HL-60/S4 treated with retinoic acid at 250 ng/mL for 4 days and 3 days (cell line): ENCODE measurements around the gene ARPP21.
"Not testable (repeated sequence)": the region's sequence is repeated elsewhere in the genome, so short reads cannot be mapped to it uniquely, and the experiment has no call there.

ENCODE experiments used
- in situ Hi-C: fragments of 300-500 bp; cut with MboI; formaldehyde crosslinking; loops from 2 replicates; pipeline ENCODE4 v1.7.0; 2022; ENCODE audit warnings: low sequenced_read_pairs

The ARPP21 gene

DNA sequence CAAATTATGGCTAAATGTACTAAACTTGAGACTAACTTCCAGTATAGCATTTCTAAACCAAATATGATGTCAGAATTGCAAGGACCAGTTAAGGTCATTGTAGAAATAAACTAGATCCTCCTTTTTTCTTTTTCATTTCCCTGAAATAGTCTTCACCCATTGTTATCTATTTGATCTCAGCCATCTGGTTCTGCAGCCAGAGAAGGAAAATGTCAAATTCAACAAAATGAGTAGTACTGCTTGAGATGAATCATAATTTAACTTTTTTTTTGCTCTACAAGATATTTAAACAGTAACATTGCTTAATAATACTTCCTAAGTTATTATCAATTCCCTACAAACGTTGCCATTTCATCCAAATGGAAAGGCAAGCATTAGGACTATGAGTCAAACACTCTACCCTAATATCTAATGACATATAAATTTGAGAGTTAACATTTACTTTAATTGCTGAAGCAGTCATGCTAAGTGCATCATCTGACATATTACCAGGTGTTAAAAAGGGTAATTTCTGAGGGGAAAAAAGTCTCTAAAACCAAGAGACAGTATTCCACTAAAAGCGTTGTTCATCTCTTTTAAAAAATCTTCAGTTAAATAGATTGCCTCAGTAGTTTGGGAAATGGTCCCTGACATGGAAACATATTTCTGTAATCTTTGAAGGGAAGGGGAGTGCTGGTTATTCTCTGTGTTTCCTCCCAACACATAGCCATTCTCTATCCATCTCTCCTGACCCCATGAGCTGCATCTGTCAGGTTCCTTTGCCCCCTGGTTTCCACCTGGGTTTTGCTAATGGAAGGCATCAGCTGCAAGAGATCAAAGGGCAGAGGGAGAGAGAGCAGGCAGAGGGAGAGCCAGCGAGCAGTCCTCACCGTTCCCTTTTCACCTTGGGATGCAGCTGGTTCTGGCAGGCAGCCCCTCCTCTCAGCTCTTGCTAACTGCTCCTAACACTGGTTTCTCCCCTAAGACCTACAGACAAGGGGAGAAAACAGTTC, 138.5 kb downstream of the ARPP21 start:
- in situ Hi-C loops = no loop called here

GRCh38 chr3:35779611-35780010, 140.3 kb downstream of the ARPP21 start:
- in situ Hi-C loops = no loop called here

DNA sequence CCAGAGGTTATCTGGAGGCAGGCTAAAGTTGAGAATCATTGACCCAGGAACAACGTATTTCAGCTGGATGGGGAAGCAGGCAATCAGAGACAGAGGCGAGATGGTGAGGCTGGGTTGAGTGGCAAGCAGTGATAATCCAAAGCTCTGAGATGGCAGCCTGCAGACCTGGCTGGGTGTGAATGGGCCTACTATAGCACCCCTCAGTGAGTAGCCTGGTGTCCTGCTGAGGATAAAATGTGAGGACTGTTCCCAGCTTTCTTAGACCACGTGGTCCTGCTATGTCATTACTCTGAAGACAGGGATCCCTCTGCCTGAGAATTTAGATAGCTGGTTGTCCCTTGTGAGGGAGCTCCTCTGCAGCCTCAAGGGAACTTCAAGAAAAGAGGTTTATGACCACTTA, 141.5 kb downstream of the ARPP21 start:
- in situ Hi-C loops = no loop called here

- in situ Hi-C loops = no loop called here
Measured at GRCh38 chr3:35781558-35781957, 142.2 kb downstream of the ARPP21 start.

GRCh38 chr3:35782355-35782754, 143.0 kb downstream of the ARPP21 start:
- in situ Hi-C loops = no loop called here

DNA sequence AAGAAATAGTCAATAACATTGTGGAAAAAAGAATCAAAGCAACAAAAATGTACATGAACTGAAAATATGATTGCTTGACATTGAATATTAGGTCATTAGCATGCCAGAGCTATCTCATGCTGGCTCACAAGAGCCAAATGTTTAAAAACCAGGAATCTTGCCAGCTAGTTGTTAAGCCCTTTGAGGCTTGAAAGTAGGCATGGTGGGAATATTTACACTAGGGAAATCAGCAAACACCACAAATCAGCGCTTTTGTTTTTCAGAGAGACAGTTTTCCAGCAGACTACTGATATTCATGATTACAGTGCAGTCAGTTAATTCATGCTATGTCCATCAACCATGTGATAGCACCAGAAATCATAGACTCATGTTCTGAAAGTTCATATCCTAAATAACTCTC, 144.8 kb downstream of the ARPP21 start:
- in situ Hi-C loops = no loop called here

GRCh38 chr3:35785234-35785888, 146.0 kb downstream of the ARPP21 start:
- in situ Hi-C loops = no loop called here

DNA sequence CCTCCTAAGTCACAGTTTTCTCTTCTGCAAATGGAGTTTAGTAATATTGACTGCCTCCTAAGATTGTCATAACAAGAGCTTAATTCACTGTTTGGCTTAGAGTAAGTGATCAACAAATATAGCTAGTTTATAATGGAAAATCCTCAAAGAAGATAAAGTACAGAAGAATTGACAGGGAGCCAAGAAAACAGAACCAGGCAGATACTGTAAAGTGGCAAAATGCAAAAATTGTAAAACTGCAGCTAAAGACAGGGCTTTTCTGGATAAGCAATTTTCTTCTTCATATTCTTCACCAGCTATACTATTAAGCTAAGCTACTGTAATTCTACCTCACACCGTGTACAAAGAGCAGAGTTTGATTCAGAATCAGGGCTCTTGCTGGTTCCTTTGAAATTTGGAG, 148.6 kb downstream of the ARPP21 start:
- in situ Hi-C loops = no loop called here

GRCh38 chr3:35789042-35789831, 149.9 kb downstream of the ARPP21 start:
- in situ Hi-C loops = no loop called here

GRCh38 chr3:35790764-35791163, 151.4 kb downstream of the ARPP21 start:
- in situ Hi-C loops = no loop called here

DNA sequence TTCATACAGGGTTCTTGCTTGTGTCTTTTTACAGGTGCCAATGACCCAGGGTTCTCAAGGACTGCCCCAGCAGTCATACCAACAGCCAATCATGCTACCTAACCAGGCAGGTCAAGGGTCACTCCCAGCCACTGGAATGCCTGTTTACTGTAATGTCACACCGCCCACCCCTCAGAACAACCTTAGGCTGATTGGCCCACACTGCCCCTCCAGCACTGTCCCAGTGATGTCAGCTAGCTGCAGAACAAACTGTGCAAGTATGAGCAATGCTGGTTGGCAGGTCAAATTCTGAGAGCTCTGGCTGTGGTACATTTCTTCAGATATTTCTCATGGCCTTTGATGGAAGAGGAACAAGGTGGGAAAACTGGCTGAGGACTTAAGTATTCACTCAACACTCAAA, 154.3 kb downstream of the ARPP21 start:
- in situ Hi-C loops = no loop called here

DNA sequence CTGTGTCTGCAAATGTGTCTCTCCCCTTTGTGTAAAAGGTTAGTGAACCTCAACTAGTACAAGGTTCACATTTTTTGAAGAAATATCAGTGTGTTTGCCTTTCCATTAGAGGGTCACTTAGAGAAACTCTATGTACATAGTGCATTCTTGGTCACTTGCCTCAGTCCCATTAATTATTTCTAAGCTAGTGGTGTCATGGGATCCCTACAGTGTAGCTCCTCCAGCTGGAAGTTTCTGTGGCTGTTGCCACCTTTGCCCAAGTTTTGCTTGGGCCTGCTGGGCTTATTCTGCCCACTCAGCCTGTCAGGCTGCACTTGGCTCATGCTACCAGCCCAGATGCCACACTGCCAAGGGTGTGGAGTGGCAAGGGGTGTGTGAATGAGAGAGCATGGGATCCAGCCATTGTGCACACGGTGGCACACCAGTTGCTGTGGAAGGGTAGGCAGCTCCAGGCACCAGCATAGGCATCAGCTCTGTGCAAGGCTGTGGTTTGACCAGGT, 161.7 kb downstream of the ARPP21 start:
- in situ Hi-C loops = no loop called here

- in situ Hi-C loops = no loop called here
Measured at GRCh38 chr3:35814531-35814930, 175.2 kb downstream of the ARPP21 start.

- in situ Hi-C loops = not testable (repeated sequence)
Measured at GRCh38 chr3:35815796-35816195, 176.5 kb downstream of the ARPP21 start.

DNA sequence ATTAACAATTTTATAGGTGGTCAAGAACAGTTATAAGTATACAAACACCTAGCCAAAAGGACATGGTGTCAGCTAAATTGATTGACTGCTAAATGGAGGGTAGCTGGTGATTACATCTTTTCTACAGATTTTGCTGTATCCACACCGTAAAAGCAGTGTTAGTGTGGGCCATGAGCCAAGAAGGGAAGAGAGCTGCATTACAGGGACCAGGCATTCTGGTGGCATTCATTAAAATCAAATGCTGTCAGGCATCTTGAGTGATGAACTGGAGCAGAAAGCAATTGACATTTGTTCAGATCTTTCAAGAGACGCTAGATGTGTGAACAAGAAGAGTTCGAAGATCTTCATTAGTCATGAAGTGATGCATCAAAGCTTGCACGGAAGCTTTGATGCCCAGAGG, 177.9 kb downstream of the ARPP21 start:
- in situ Hi-C loops = no loop called here

DNA sequence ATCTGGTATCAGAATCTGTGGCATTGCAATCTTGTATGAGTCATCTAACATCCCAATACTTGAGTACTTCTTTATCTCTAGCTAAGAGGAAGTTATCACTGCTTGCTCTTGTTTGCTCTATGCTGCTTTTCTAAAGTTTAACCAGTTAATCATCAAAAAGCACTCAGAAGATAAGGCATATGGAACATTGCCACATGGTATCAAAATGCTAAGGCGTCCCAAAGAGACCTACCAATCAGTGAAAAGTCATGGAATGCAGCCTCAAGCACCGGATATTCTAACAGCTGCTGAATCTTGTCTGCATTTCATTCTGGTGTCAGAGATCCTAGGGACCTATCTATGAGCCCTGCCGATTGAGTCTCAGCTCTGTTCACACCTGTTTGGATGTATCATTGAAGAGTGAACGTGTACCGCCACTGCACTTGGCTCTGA, 192.8 kb downstream of the ARPP21 start:
- in situ Hi-C loops = no loop called here
